Mucosa of descending colon (tissue), 3 donors: ENCODE results near the gene BTBD1. TPM values are rescaled to one million over a fixed set of nuclear protein-coding genes. Genes with fewer than 3 reads are reported as not detected.

Experiments used
- ATAC-seq: fragments of 200-7000 bp; cut with Tn5 transposase; one replicate; pipeline ENCODE4 v1.9.1; 2020; ENCODE audit warnings: mild to moderate bottlenecking, moderate library complexity
- DNase-seq, 3 donors: peaks; one replicate each; pipeline ENCODE4 v3.0.0-alpha.2; 2020
- H3K36me3 ChIP-seq: fragments of 200-600 bp; one replicate; pipeline ENCODE4 v1.8.0; 2021; ENCODE audit warnings: low read depth, mild to moderate bottlenecking
- H3K4me1 ChIP-seq: fragments of 200-600 bp; one replicate; pipeline ENCODE4 v1.8.0; 2021; ENCODE audit warnings: low read depth, mild to moderate bottlenecking
- H3K4me3 ChIP-seq: fragments of 200-600 bp; one replicate; pipeline ENCODE4 v1.8.0; 2021; ENCODE audit warnings: mild to moderate bottlenecking
- H3K9me3 ChIP-seq: fragments of 200-600 bp; one replicate; pipeline ENCODE4 v1.8.0; 2021; ENCODE audit warnings: mild to moderate bottlenecking
- intact Hi-C, 2 donors: fragments of 100-400 bp; cut with DNase I in 1 of 2; cut with micrococcal nuclease in 1 of 2; formaldehyde crosslinking; loops; one replicate each; pipeline versions ENCODE4 v1.11.0 to v1.11.1; 2022; cut with DNase I, micrococcal nuclease
- long read RNA-seq, 2 donors: library from polyadenylated mRNA; unstranded; transcript quantifications; one replicate each; pipeline ENCODE4 v2.0.0, GENCODE V29; 2019 to 2021
- total RNA-seq, 3 donors: library from RNA; stranded (reverse); fragmentation: NEBNext Ultra II Directional in 2 of 3; extraction: Animal tissue kit (Norgen Biotek cat#: 25700) in 2 of 3; gene quantifications; one replicate each; pipeline versions ENCODE4 v1.2.1 to v1.2.4, GENCODE V29; 2021 to 2023
- TF ChIP-seq, protein P1 (sequence below): fragments of 200-600 bp; IDR thresholded peaks from one replicate; pipeline ENCODE4 v1.8.0; 2022; ENCODE audit warnings: antibody characterized with exemption, mild to moderate bottlenecking
- donor health status: DM: no; HTN: no; CAD: no; lungs with moderate emphysema.
- donor health status: DM: no; HTN: no; CAD: no.
- donor health status: DM: no; HTN: yes; CAD: no.

The BTBD1 gene
- total RNA-seq: 10 to 100 TPM; 50.9 to 57.8 (median 53.7) TPM
- long read RNA-seq, donor 1, transcript BTBD1-201 (8 exons, 3,297 nt): major isoform, 90 of 104 reads
- long read RNA-seq, donor 1, partial matches to known transcripts: 3 of 104 reads
- long read RNA-seq, donor 1, other reads (novel, unspliced or antisense): 10 of 104 reads
- long read RNA-seq, donor 2, partial matches to known transcripts: 1 of 2 reads
- long read RNA-seq, donor 2, other reads (novel, unspliced or antisense): 0 of 2 reads

DNA sequence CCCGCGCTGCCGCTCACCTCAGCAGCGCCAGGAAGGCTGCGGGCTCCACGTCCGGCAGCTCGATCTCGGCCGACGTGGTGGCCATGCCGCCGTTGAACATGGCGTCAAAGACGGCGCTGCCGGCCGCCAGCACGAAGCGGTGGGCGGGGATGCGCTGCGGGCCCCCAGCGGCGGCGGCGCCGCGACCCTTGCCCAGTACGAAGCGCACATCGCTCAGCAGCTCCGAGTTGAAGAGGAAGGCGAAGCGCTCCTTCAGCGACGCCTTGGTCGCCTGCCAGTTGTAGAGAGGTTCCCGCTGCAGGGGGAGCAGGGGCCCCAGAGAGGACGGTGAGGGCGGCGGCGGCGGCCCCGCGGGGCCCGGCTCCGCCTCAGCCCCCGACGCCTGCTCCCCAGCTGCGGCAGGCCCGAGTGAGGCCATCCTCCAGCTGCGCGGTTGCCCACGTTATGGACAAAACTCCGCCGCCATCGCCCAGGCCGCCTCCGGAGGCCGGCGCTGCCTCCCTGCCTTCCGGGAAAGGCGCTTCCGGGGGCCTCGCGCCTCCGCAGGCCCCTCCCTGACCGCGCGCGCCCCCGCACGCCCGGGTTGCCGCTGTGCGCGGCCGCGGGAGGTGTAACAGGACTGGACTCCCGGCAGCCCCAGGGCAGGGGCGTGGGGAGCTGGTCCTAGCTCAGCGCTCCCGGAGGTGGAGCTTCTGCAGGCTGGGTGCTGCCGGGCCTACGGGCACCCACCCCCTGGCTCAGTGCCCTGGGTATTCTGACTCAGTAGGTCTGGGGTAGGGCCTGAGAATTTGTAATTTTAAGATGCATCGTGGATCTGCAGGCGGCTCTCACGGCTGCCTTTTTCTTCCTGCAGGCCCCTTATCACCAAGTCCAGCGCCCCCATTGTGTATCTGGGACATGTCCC, at the start of gene BTBD1:
Gene BTBD1, minus strand, starts transcription at position 519 of the 904 bp plus-strand sequence. Its CDS starts 101 bp downstream, at position 418.
- ATAC-seq: peak; percentile 98
- H3K36me3 ChIP-seq: no peaks in the 10 kb centered on the region
- DNase-seq: peak; percentile 91 to 96 (median 96)
- TF ChIP-seq, protein P1, sequence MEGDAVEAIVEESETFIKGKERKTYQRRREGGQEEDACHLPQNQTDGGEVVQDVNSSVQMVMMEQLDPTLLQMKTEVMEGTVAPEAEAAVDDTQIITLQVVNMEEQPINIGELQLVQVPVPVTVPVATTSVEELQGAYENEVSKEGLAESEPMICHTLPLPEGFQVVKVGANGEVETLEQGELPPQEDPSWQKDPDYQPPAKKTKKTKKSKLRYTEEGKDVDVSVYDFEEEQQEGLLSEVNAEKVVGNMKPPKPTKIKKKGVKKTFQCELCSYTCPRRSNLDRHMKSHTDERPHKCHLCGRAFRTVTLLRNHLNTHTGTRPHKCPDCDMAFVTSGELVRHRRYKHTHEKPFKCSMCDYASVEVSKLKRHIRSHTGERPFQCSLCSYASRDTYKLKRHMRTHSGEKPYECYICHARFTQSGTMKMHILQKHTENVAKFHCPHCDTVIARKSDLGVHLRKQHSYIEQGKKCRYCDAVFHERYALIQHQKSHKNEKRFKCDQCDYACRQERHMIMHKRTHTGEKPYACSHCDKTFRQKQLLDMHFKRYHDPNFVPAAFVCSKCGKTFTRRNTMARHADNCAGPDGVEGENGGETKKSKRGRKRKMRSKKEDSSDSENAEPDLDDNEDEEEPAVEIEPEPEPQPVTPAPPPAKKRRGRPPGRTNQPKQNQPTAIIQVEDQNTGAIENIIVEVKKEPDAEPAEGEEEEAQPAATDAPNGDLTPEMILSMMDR: peak; percentile 29
- peaks cover 35% of the 10 kb centered on the region for H3K4me1 ChIP-seq
- peak within 1 kb of the TSS; percentile 88 for H3K4me3 ChIP-seq
- no peaks in the 10 kb centered on the region for H3K9me3 ChIP-seq
- intact Hi-C loops: no loop called here

DNA sequence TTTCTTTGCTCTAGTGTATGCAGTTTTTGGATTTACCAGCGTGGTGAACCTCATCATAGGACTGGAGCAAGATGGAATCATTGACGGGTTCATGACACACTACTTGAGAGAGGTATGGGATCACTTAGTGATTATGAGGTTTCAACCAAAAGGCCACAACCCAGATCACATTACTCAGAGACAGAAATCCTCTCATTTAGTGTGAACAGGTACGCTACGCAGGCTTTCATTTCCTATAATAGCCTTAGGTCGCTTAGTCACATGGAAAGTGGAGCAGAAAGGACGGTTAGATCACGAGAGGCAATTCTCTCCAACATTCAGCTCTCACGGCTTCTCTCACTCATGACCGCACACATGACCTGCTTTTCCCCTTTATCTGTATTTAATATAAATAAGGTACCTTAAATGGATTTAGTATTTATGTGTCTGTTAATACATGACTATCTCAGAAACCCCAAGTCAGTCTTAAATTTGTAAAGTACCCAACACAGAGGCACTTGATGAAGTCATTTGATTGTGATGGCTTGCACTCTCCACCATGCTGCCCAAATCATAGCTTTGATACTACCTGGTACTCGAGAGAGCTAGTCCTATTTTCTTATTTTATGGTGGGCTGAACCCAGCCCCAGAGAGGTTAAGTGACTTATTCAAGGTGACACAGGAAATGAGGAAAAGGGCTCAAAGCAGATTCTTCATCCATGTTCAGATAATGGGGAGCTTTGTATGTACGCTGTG, 48.9 kb upstream of the BTBD1 start:
- Histone ChIP-seq H3K9me3 (no peaks in the 10 kb centered on the region), H3K4me3 (no peak overlapping the region), H3K36me3 (no peaks in the 10 kb centered on the region), H3K4me1 (no peaks in the 10 kb centered on the region)
- intact Hi-C loops: no loop called here
- DNase-seq: no peak
- TF ChIP-seq, protein P1: no peak
- no peak for ATAC-seq

DNA sequence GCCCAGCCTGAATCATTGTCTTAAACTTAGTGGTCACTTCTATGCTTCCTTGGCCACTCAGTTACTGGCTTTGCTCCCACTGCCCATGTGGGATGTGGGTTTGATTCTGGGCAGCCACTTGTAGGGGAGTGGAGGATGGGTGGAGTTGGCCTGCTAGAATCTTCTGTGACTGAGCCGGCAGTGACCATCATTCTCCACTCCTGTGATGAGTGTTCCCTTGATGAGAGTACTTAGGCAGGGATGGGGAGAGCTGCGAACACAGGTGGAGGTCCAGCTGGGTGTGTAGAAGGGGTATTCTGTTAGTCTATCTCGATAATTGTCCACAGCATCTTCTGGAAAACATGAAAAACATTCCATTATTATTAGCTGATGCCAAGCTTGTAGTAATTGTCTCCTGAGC, 48.4 kb upstream of the BTBD1 start:
- no peak for ATAC-seq
- Histone ChIP-seq H3K9me3 (no peaks in the 10 kb centered on the region), H3K4me1 (no peaks in the 10 kb centered on the region), H3K36me3 (no peaks in the 10 kb centered on the region), H3K4me3 (no peak overlapping the region)
- TF ChIP-seq, protein P1: no peak
- intact Hi-C loops: no loop called here
- DNase-seq: no peak

DNA sequence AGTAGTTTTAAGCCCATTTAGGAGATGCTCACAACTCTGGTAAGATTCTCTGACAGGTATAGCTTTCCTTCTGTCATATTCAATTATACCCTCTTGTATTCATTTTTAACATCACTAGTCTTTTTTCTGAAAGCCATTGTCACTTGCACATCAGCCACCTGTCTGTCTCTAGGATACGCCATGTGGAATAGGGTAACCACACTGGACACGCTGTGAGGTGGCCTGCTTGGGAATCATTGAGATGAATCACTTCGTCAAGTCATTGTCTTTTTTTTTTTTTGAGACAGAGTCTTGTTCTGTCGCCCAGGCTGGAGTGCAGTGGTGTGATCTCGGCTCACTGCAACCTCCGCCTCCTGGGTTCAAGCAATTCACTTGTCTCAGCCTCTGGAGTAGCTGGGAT, 47.8 kb upstream of the BTBD1 start:
- intact Hi-C loops: no loop called here
- H3K36me3 ChIP-seq: no peaks in the 10 kb centered on the region
- no peaks in the 10 kb centered on the region for H3K9me3 ChIP-seq
- DNase-seq (no peak), ATAC-seq (no peak)
- no peaks in the 10 kb centered on the region for H3K4me1 ChIP-seq
- H3K4me3 ChIP-seq: no peak overlapping the region
- TF ChIP-seq, protein P1: no peak

DNA sequence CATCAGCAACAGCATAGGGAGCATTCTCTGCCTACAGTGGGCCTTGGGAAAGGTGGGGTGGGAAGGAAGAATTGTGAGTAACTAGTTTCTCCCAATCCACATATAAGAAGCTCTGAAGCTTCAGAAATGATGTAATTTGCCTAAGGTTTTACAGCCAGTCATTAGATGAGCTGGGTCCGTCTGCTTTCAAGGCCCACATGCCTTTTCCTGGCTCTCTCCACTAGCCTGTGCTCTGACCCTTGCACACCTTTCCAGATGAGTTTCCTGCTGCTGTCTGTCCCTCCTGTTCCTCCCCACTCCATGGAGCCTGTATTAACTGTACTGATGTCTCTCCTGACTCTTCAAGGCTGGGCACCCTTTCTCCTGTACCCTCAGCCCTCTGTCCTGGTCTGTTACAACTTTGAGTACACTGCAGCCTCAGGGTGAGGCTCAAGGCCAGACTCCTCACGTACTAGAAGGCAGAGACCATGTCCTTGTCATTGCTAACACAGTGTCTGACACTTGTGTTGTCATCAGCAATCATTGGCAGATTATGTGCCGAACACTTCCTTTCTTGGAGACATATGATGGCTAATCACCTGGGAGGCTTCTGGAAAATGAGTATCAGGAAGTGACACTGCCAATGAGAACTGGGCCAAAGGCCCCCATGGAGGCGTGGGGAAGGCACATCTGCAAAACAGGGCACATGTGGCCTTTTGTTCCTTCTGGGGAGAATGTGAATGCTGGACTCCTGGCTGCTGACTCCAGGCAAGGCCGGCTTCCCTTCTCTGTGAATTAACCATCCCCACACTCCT, 47.0 kb upstream of the BTBD1 start:
- intact Hi-C loops: no loop called here
- H3K9me3 ChIP-seq: no peaks in the 10 kb centered on the region
- no peaks in the 10 kb centered on the region for H3K4me1 ChIP-seq
- ATAC-seq (no peak), DNase-seq (no peak)
- no peaks in the 10 kb centered on the region for H3K36me3 ChIP-seq
- no peak overlapping the region for H3K4me3 ChIP-seq
- TF ChIP-seq, protein P1: no peak
